ENCODE measurements around the gene PANK1.

Gene PANK1

DNA sequence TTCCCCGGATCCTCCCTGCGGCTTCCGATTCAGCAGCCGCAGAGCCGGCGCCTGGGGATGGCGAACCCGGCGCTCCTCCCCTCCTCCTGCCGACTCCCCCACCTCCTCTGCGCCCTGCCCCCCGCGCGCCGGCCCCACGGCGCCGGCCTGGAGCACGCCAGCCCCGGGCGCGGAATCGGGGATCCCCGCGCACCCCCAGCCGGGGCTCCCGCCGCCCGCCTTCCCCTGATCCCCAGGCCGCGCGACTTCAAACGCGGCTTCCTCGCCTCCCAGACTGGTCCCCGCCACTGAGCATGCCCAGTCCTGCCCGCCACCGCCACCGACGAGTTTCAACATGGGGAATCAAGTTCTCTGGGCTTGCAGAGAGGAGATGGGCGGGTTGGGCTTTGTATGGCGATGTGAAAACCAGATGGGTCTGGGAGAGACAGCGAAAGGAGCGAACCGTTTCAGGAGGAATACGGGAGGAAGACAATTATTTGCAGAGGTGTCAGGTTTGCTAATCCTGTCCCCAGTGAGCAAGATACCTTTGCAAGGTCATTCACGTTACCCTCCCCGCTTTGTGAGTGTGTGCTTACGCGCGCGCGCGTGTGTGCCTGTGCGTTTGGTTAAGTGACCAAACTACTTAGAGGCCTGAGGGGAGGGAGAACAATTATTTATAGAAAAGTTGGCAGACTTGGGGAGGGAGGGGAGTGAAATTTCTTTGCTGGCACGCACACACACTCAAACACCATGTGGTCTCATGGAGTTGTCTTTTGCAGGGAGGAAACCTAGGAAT, at the start of gene PANK1:
TSS of gene PANK1 (minus strand) at position 276 of the 775 bp plus-strand sequence. CDS start 351 bp downstream, outside the sequence.
- H3K27me3 ChIP-seq (replicated peaks; ENCODE audit: insufficient read depth, low read length): peaks cover 67% of the 10 kb centered on the region
- peak within 1 kb of the TSS; percentile 83 for H2AFZ ChIP-seq (ENCODE audit: low read length)
- no peaks in the 10 kb centered on the region for H3K79me2 ChIP-seq (ENCODE audit: low read length)
- H4K20me1 ChIP-seq (ENCODE audit: insufficient read depth, low read length): no peaks in the 10 kb centered on the region
- H3K36me3 ChIP-seq (replicated peaks; ENCODE audit: insufficient read depth, low read length): no peaks in the 10 kb centered on the region
- H3K4me1 ChIP-seq (ENCODE audit: low read length): no peaks in the 10 kb centered on the region
- no peak for TF ChIP-seq EZH2phosphoT487 (IDR thresholded peaks at IDR 0.05; ENCODE audit: low read length)
- TF ChIP-seq, protein P1, sequence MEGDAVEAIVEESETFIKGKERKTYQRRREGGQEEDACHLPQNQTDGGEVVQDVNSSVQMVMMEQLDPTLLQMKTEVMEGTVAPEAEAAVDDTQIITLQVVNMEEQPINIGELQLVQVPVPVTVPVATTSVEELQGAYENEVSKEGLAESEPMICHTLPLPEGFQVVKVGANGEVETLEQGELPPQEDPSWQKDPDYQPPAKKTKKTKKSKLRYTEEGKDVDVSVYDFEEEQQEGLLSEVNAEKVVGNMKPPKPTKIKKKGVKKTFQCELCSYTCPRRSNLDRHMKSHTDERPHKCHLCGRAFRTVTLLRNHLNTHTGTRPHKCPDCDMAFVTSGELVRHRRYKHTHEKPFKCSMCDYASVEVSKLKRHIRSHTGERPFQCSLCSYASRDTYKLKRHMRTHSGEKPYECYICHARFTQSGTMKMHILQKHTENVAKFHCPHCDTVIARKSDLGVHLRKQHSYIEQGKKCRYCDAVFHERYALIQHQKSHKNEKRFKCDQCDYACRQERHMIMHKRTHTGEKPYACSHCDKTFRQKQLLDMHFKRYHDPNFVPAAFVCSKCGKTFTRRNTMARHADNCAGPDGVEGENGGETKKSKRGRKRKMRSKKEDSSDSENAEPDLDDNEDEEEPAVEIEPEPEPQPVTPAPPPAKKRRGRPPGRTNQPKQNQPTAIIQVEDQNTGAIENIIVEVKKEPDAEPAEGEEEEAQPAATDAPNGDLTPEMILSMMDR (IDR thresholded peaks at IDR 0.05; ENCODE audit: low read length): no peak
- TF ChIP-seq EZH2 (optimal IDR thresholded peaks at IDR 0.05; ENCODE audit: low read depth, low read length): no peak
- H3K27ac ChIP-seq (ENCODE audit: low read length): no peak within 1 kb of the TSS
- H3K9me2 ChIP-seq (replicated peaks; ENCODE audit: insufficient read depth, low read length): no peaks in the 10 kb centered on the region
- H3K9ac ChIP-seq (ENCODE audit: low read length): peak within 1 kb of the TSS; percentile 30; the same call in 1 of the 2 replicates
- no peaks in the 10 kb centered on the region for H3K9me3 ChIP-seq (replicated peaks; ENCODE audit: insufficient read depth, low read length)
- H3K4me3 ChIP-seq (ENCODE audit: low read length): peak within 1 kb of the TSS; percentile 71
- H3K4me2 ChIP-seq (ENCODE audit: low read depth, low read length): peak within 1 kb of the TSS; percentile 86
- DNase-seq: peak; percentile 64
- peaks cover 6% of the 10 kb centered on the region; the same call in 1 of the 2 replicates for H3F3A ChIP-seq (ENCODE audit: insufficient read depth, low read length)

DNA sequence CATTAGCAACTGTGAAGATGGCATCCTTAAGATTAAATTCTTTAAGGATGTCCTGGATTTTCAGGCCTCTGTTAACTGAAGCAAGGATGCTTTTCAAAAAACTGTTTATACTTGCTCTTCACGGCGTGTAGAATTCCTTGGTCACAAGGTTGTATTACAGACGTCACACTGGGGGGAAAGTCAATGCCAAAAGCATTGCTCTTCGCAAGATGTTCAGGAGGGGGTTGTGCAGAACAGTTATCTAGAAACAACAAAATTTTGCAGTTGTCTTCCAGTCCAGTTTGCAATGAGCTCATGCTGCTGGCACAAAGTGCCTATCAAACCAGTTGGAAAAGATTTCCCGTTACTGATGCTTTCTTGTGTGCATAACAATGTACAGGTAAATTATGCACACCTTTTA, 48.1 kb upstream of the PANK1 start:
- H3K9me2 ChIP-seq (replicated peaks; ENCODE audit: insufficient read depth, low read length): no peaks in the 10 kb centered on the region
- H3K4me2 ChIP-seq (ENCODE audit: low read depth, low read length): no peak overlapping the region
- no peaks in the 10 kb centered on the region for H3K9me3 ChIP-seq (replicated peaks; ENCODE audit: insufficient read depth, low read length)
- H3K4me1 ChIP-seq (ENCODE audit: low read length): no peaks in the 10 kb centered on the region
- H4K20me1 ChIP-seq (ENCODE audit: insufficient read depth, low read length): no peaks in the 10 kb centered on the region
- H3F3A ChIP-seq (ENCODE audit: insufficient read depth, low read length): no peaks in the 10 kb centered on the region
- H3K4me3 ChIP-seq (ENCODE audit: low read length): no peak overlapping the region
- no peaks in the 10 kb centered on the region for H3K27me3 ChIP-seq (replicated peaks; ENCODE audit: insufficient read depth, low read length)
- no peak overlapping the region for H2AFZ ChIP-seq (ENCODE audit: low read length)
- H3K27ac ChIP-seq (ENCODE audit: low read length): no peak overlapping the region
- H3K36me3 ChIP-seq (replicated peaks; ENCODE audit: insufficient read depth, low read length): no peaks in the 10 kb centered on the region
- TF ChIP-seq EZH2phosphoT487 (IDR thresholded peaks at IDR 0.05; ENCODE audit: low read length): no peak
- TF ChIP-seq, protein P1 (IDR thresholded peaks at IDR 0.05; ENCODE audit: low read length): no peak
- TF ChIP-seq EZH2 (optimal IDR thresholded peaks at IDR 0.05; ENCODE audit: low read depth, low read length): no peak
- H3K79me2 ChIP-seq (ENCODE audit: low read length): no peaks in the 10 kb centered on the region
- no peak overlapping the region for H3K9ac ChIP-seq (ENCODE audit: low read length)
- no peak for DNase-seq

DNA sequence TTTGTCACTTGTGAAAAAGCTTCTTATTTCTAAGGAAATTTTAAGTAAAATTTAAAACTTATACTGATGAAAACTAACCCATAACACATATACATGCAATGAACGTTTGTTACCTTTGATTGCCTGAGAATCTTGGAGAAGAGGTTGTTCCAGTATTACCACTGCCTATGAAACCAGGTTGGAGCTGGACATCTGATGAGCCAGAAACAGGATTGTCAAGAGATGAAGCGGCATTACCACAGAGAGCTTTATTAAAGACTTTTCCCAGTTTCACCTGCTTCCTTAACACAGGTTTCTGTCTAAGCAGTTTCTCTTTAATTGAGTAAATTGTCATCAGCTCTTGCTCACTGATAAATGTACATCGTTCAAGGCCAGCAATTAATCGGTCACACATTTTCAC, 47.4 kb upstream of the PANK1 start:
- H3K4me3 ChIP-seq (ENCODE audit: low read length): no peak overlapping the region
- H3F3A ChIP-seq (ENCODE audit: insufficient read depth, low read length): no peaks in the 10 kb centered on the region
- TF ChIP-seq EZH2phosphoT487 (IDR thresholded peaks at IDR 0.05; ENCODE audit: low read length): no peak
- TF ChIP-seq, protein P1 (IDR thresholded peaks at IDR 0.05; ENCODE audit: low read length): no peak
- TF ChIP-seq EZH2 (optimal IDR thresholded peaks at IDR 0.05; ENCODE audit: low read depth, low read length): no peak
- H3K9me2 ChIP-seq (replicated peaks; ENCODE audit: insufficient read depth, low read length): no peaks in the 10 kb centered on the region
- no peak for DNase-seq
- no peaks in the 10 kb centered on the region for H3K9me3 ChIP-seq (replicated peaks; ENCODE audit: insufficient read depth, low read length)
- H3K27ac ChIP-seq (ENCODE audit: low read length): no peak overlapping the region
- H3K4me1 ChIP-seq (ENCODE audit: low read length): no peaks in the 10 kb centered on the region
- H3K36me3 ChIP-seq (replicated peaks; ENCODE audit: insufficient read depth, low read length): no peaks in the 10 kb centered on the region
- H2AFZ ChIP-seq (ENCODE audit: low read length): no peak overlapping the region
- H3K79me2 ChIP-seq (ENCODE audit: low read length): no peaks in the 10 kb centered on the region
- H3K27me3 ChIP-seq (replicated peaks; ENCODE audit: insufficient read depth, low read length): no peaks in the 10 kb centered on the region
- H3K9ac ChIP-seq (ENCODE audit: low read length): no peak overlapping the region
- H3K4me2 ChIP-seq (ENCODE audit: low read depth, low read length): no peak overlapping the region
- H4K20me1 ChIP-seq (ENCODE audit: insufficient read depth, low read length): no peaks in the 10 kb centered on the region
